Liver (tissue), 9 donors: ENCODE results near the gene CDK2AP2. TPM values are rescaled to one million over a fixed set of nuclear protein-coding genes. Genes with fewer than 3 reads are reported as not detected.

Source experiments
- DNase-seq: peaks from one replicate; pipeline ENCODE4 v3.0.0-alpha.2; 2017; ENCODE audit warnings: low spot score
- H3K27ac ChIP-seq, 2 donors: one replicate each; pipeline ENCODE4 v1.7.0; 2013; ENCODE audit warnings: inconsistent platforms in 2 of 2, low read length in 2 of 2, control low read depth in 1 of 2, low read depth in 1 of 2, mild to moderate bottlenecking in 1 of 2
- H3K27me3 ChIP-seq, 4 donors: one replicate each; pipeline versions ENCODE4 v1.6.1 to v1.7.0; 2013; ENCODE audit warnings: low read length in 3 of 4, inconsistent platforms in 1 of 4, mild to moderate bottlenecking in 1 of 4, moderate library complexity in 1 of 4; ENCODE audit not compliant: control insufficient read depth in 4 of 4, insufficient read depth in 4 of 4
- H3K36me3 ChIP-seq, 4 donors: one replicate each; pipeline versions ENCODE4 v1.6.1 to v1.7.0; 2013; ENCODE audit warnings: low read length in 3 of 4, mild to moderate bottlenecking in 3 of 4, low read depth in 1 of 4, moderate library complexity in 1 of 4; ENCODE audit not compliant: control insufficient read depth in 4 of 4, insufficient read depth in 3 of 4
- H3K4me1 ChIP-seq, 4 donors: one replicate each; pipeline versions ENCODE4 v1.6.1 to v1.7.0; 2013; ENCODE audit warnings: low read length in 3 of 4, mild to moderate bottlenecking in 3 of 4, moderate library complexity in 1 of 4; ENCODE audit not compliant: control insufficient read depth in 4 of 4, insufficient read depth in 4 of 4
- H3K4me3 ChIP-seq, 3 donors: one replicate each; pipeline versions ENCODE4 v1.6.1 to v1.7.0; 2013; ENCODE audit warnings: low read length in 3 of 3, control low read depth in 1 of 3, low read depth in 1 of 3, mild to moderate bottlenecking in 1 of 3
- H3K9ac ChIP-seq, 2 donors: one replicate each; pipeline ENCODE4 v1.7.0; 2013; ENCODE audit warnings: low read length in 2 of 2, mild to moderate bottlenecking in 2 of 2, moderate library complexity in 2 of 2, control low read depth in 1 of 2, low read depth in 1 of 2
- H3K9me3 ChIP-seq, 4 donors: one replicate each; pipeline versions ENCODE4 v1.6.1 to v1.7.0; 2013; ENCODE audit warnings: low read length in 3 of 4; ENCODE audit not compliant: control insufficient read depth in 4 of 4
- ATF3 ChIP-seq: IDR thresholded peaks from 2 replicates; pipeline ENCODE4 v1.6.1; 2016; ENCODE audit warnings: antibody characterized with exemption
- CTCF ChIP-seq: fragments of 150-350 bp; IDR thresholded peaks from 2 replicates; pipeline ENCODE4 v1.5.1; 2017; ENCODE audit warnings: improper control_type of control experiment, low read depth, low read length; ENCODE audit not compliant: missing input control
- EGR1 ChIP-seq, 2 donors: IDR thresholded peaks; 2 replicates each; pipeline ENCODE4 v1.6.1; 2016 to 2018; ENCODE audit warnings: antibody characterized with exemption in 2 of 2, low read depth in 2 of 2
- FOXA1 ChIP-seq: IDR thresholded peaks from 2 replicates; pipeline ENCODE4 v1.6.1; 2016; ENCODE audit warnings: antibody characterized with exemption
- FOXA2 ChIP-seq: IDR thresholded peaks from 2 replicates; pipeline ENCODE4 v1.6.1; 2016; ENCODE audit warnings: antibody characterized with exemption
- GABPA ChIP-seq, 2 donors: IDR thresholded peaks in 1 of 2; conservative IDR thresholded peaks in 1 of 2; 2 replicates each; pipeline ENCODE4 v1.6.1; 2016; ENCODE audit warnings: antibody characterized with exemption in 2 of 2, mild to moderate bottlenecking in 1 of 2, moderate library complexity in 1 of 2
- HNF4A ChIP-seq, 2 donors: conservative IDR thresholded peaks; 2 replicates each; pipeline ENCODE4 v1.6.1; 2016; ENCODE audit warnings: antibody characterized with exemption in 2 of 2, mild to moderate bottlenecking in 2 of 2
- HNF4G ChIP-seq: IDR thresholded peaks from 2 replicates; pipeline ENCODE4 v1.6.1; 2016; ENCODE audit warnings: antibody characterized with exemption
- JUND ChIP-seq, 2 donors: IDR thresholded peaks; 2 replicates each; pipeline ENCODE4 v1.6.1; 2016; ENCODE audit warnings: antibody characterized with exemption in 2 of 2
- NR2F2 ChIP-seq: IDR thresholded peaks from 2 replicates; pipeline ENCODE4 v1.6.1; 2016; ENCODE audit warnings: antibody characterized with exemption
- RAD21 ChIP-seq, 2 donors: IDR thresholded peaks; 2 replicates each; pipeline ENCODE4 v1.6.1; 2016; ENCODE audit warnings: antibody characterized with exemption in 2 of 2, mild to moderate bottlenecking in 2 of 2
- REST ChIP-seq: IDR thresholded peaks from 2 replicates; pipeline ENCODE4 v1.6.1; 2016; ENCODE audit warnings: antibody characterized with exemption, mild to moderate bottlenecking
- RXRA ChIP-seq, 2 donors: IDR thresholded peaks; 2 replicates each; pipeline ENCODE4 v1.6.1; 2017 to 2018; ENCODE audit warnings: antibody characterized with exemption in 2 of 2, mild to moderate bottlenecking in 1 of 2
- SP1 ChIP-seq: IDR thresholded peaks from 2 replicates; pipeline ENCODE4 v1.6.1; 2018; ENCODE audit warnings: antibody characterized with exemption, mild to moderate bottlenecking
- YY1 ChIP-seq: IDR thresholded peaks from 2 replicates; pipeline ENCODE4 v1.6.1; 2016; ENCODE audit warnings: antibody characterized with exemption, mild to moderate bottlenecking
- ZBTB33 ChIP-seq: IDR thresholded peaks from 2 replicates; pipeline ENCODE4 v1.6.1; 2016; ENCODE audit warnings: antibody characterized with exemption
- WGBS: extraction: QIAGEN DNeasy Blood & Tissue Kit; methylation state at CpG from one replicate; pipeline ENCODE4 v1.1.7; 2013; 5-methylcytosine and 5-hydroxymethylcytosine counted together
- polyA plus RNA-seq, 2 donors: library from polyadenylated mRNA; stranded (reverse) in 1 of 2; unstranded in 1 of 2; fragments of 200-250 nt in 1 of 2; fragments of >200 nt in 1 of 2; fragmentation: Nextera tagmentation in 1 of 2; extraction: Ambion mirVana in 1 of 2; gene quantifications; one replicate each; pipeline versions ENCODE4 v1.2.1 to v1.2.3, GENCODE V29; 2013 to 2015
- total RNA-seq, 2 donors: library from RNA; depleted of rRNA; stranded (reverse); fragments of >200 nt; gene quantifications; one replicate each; pipeline ENCODE4 v1.2.3, GENCODE V29; 2014
- TF ChIP-seq, protein P1 (sequence below): IDR thresholded peaks from 2 replicates; pipeline ENCODE4 v1.6.1; 2016; ENCODE audit warnings: antibody characterized with exemption
- donor health status: healthy.
- donor health status: healthy.
- donor health status: healthy.
- donor health status: healthy.
- donor health status: healthy.

Gene CDK2AP2
- total and polyA plus RNA-seq, 4 donors: 14.1 to 126 (median 56.6) TPM

DNA sequence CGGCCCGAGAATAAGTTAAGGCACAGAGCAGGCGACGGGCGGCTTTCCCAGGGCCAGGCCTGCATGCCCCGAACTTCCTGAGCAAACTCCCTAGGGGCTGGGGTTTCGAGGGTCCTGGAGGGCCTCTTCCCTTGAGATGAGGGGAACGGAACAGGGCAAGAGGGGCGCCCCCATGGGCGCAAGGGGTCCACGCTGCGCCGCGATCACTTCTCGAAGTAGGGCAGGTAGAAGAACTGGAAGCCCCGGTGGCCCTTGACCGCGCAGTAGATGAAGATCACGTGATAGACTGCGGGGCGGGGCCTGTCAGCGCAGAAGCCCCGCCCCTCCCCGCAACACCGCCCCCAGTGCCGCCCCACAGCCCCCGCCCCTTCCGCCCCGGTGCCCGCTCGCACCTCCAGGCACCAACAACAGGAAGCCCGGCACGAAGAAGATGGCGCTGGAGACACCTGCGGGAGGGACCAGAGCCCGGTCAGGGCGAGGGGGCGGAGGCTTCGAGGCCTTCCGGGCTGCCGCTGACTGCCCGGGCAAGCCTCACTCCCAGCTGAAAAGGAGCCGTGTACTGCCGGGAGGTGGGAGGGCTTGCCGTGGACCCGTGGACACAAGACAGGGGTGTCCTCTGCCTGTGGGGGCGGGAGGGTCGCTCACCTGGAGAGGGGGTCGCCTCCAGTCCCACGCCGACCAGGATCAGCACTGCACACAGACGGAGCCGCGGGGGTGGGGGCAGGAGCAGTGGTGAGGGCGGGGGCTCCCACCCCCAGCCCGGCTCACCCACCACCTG lies 43.4 kb downstream of the CDK2AP2 start:
- peak overlapping the region; percentile 73 to 95 for H3K27ac ChIP-seq
- peak overlapping the region; percentile 22 to 69 for H3K9ac ChIP-seq
- WGBS: 9% methylated on average over 56 of the region's 56 CpGs
- peak; percentile 94 for DNase-seq
- H3K4me1 ChIP-seq: peaks cover 19 to 42% (median 31%) of the 10 kb centered on the region in 4 donors
- no peak for TF ChIP-seq RXRA (IDR thresholded peaks at IDR 0.05)
- TF ChIP-seq YY1: peak; percentile 94
- no peak for TF ChIP-seq HNF4A (conservative IDR thresholded peaks at IDR 0.05)
- no peak for TF ChIP-seq ATF3
- TF ChIP-seq ZBTB33: no peak
- TF ChIP-seq, protein P1, sequence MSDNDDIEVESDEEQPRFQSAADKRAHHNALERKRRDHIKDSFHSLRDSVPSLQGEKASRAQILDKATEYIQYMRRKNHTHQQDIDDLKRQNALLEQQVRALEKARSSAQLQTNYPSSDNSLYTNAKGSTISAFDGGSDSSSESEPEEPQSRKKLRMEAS: no peak
- no peak for TF ChIP-seq HNF4G
- TF ChIP-seq SP1: peak; percentile 14
- TF ChIP-seq EGR1 (IDR thresholded peaks at IDR 0.05; ENCODE audit: low read depth in 2 of 2): no peak
- peak; percentile 34 for TF ChIP-seq NR2F2
- no peak for TF ChIP-seq FOXA2
- TF ChIP-seq RAD21 (IDR thresholded peaks at IDR 0.05): peak in 1 of 2 donors; percentile 24
- no peak for TF ChIP-seq FOXA1
- TF ChIP-seq JUND (IDR thresholded peaks at IDR 0.05): no peak
- no peak for TF ChIP-seq CTCF
- TF ChIP-seq REST: peak; percentile 46
- peak in 1 of 2 donors; percentile 69 for TF ChIP-seq GABPA (IDR thresholded peaks at IDR 0.05 in 1 of 2, conservative IDR thresholded peaks at IDR 0.05 in 1 of 2)
- no peaks in the 10 kb centered on the region for H3K36me3 ChIP-seq
- no peaks in the 10 kb centered on the region for H3K9me3 ChIP-seq
- no peaks in the 10 kb centered on the region for H3K27me3 ChIP-seq
- H3K4me3 ChIP-seq: peak overlapping the region; percentile 72 to 82 (median 81)
